HG03520 (cell line): ENCODE measurements around the gene AURKB.
"Not testable (repeated sequence)": the region's sequence is repeated elsewhere in the genome, so short reads cannot be mapped to it uniquely, and the experiment has no call there.

Experiments
- ATAC-seq: cut with Tn5 transposase; IDR thresholded peaks from one replicate; pipeline ENCODE4 v1.9.1; 2021; ENCODE audit warnings: mild to moderate bottlenecking, moderate library complexity; ENCODE audit not compliant: unreplicated experiment

The AURKB gene

GRCh38 chr17:8189041-8189710, 21.2 kb downstream of the AURKB start:
- ATAC-seq = no peak

GRCh38 chr17:8188263-8188839, 22.0 kb downstream of the AURKB start:
- no peak for ATAC-seq

GRCh38 chr17:8187517-8188262, 22.7 kb downstream of the AURKB start:
- peak; percentile 22 for ATAC-seq

- ATAC-seq = peak; percentile 22
Observed at GRCh38 chr17:8186787-8187516, 23.4 kb downstream of the AURKB start.

GRCh38 chr17:8186446-8186786, 24.0 kb downstream of the AURKB start:
- ATAC-seq = no peak

- no peak for ATAC-seq
Observed at GRCh38 chr17:8185582-8186445, 24.6 kb downstream of the AURKB start.

GRCh38 chr17:8176998-8177731, 33.2 kb downstream of the AURKB start:
- no peak for ATAC-seq

- peak; percentile 34 for ATAC-seq
Observed at GRCh38 chr17:8176197-8176940, 34.0 kb downstream of the AURKB start, which contains the start of gene TMEM107. TMEM107 (minus strand) TSS chr17:8176380; CDS start chr17:8176286, 94 bp downstream.

- no peak for ATAC-seq
Observed at GRCh38 chr17:8175795-8176196, 34.6 kb downstream of the AURKB start.

GRCh38 chr17:8173871-8174322, 36.5 kb downstream of the AURKB start:
- no peak for ATAC-seq

GRCh38 chr17:8173056-8173870, 37.1 kb downstream of the AURKB start:
- ATAC-seq = peak; percentile 67

GRCh38 chr17:8170186-8170585, 40.2 kb downstream of the AURKB start:
- not testable (repeated sequence) for ATAC-seq

GRCh38 chr17:8167526-8167925, 42.8 kb downstream of the AURKB start:
- ATAC-seq = no peak

GRCh38 chr17:8166731-8167130, 43.6 kb downstream of the AURKB start:
- ATAC-seq = no peak

- ATAC-seq = no peak
Observed at GRCh38 chr17:8164815-8165131, 45.6 kb downstream of the AURKB start.

- ATAC-seq = no peak
Observed at GRCh38 chr17:8163978-8164814, 46.2 kb downstream of the AURKB start.
